ENCODE data around the gene SP7. TPM values are rescaled to one million over a fixed set of nuclear protein-coding genes. Genes with fewer than 3 reads are reported as not detected.
A peak's percentile ranks its signal among the peaks of the same experiment; 100 is the strongest.
"Not testable (repeated sequence)": the region's sequence is repeated elsewhere in the genome, so short reads cannot be mapped to it uniquely, and the experiment has no call there.

The SP7 gene
- total and polyA plus RNA-seq, 3 experiments from 2014 or later = not detected

DNA sequence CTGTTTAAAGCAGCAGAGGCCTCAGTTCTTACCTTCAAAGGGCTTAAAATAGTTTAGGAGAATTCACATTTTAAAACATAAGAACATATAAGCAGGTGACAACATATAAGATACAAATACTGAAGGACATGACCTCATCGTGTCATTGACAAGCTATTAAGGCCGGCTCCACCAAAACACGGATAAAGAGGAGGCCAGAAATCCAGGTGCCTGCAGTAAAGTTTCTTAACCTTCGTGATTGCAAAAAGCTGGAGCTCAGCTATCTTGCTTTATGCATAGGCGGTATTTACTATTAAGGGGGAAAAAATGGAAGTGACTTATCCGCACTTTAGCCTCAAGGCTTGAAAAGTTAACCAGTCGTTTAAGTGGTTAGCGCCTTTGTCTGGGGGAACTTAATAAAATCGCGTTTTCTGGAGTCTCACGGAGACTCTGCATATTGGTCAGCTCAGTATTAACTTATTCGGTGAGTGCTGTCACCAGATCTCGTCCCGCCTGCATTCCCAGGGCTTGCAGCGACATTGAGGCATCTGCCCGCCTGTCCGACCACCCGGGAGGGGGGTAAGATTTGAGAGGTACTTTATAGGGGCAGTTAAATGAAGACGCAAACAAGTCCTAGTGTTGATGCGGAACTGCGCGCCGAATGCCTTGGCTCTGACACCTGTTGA lies 42.7 kb upstream of the SP7 start:
- H3K27me3 ChIP-seq (ENCODE audit: insufficient read depth, low read length, poor library complexity, severe bottlenecking) = no peaks in the 10 kb centered on the region
- peaks cover 26% of the 10 kb centered on the region for H3K36me3 ChIP-seq (ENCODE audit: insufficient read depth, low read length)
- Mint-ChIP-seq H3K36me3 (peaks cover 6 to 30% (median 7%) of the 10 kb centered on the region in 3 donors), H3K4me1 (peaks cover 29 to 34% (median 34%) of the 10 kb centered on the region in 3 donors), H3K9me3 (no peaks in the 10 kb centered on the region), H3K4me3 (no peak overlapping the region), H3K27me3 (no peaks in the 10 kb centered on the region), H3K27ac (peak overlapping the region in 1 of 8 donors; percentile 32)
- peaks cover 42% of the 10 kb centered on the region for H3K4me1 ChIP-seq (ENCODE audit: insufficient read depth, low read length)
- ChIA-PET POLR2A (interaction anchor here (0.5 to 2.7 kb wide), 11 partner anchors 10 to 373 kb away, joined by 4 to 31 read pairs (median 6); partner anchors contain the start of genes EIF4B, MAP3K12, PFDN5 and PRR13), CTCF (interaction anchor here (0.7 to 2.1 kb wide), 10 partner anchors 25 to 367 kb away, joined by 3 to 13 read pairs (median 4); partner anchors contain the start of gene AAAS)
- no peaks in the 10 kb centered on the region for H3K9me3 ChIP-seq (ENCODE audit: low read length)
- peak overlapping the region; percentile 73 for H3K27ac ChIP-seq (ENCODE audit: low read depth, low read length)
- no peak for DNase-seq
- peak overlapping the region; percentile 63 for H3K4me3 ChIP-seq (ENCODE audit: low read length)

DNA sequence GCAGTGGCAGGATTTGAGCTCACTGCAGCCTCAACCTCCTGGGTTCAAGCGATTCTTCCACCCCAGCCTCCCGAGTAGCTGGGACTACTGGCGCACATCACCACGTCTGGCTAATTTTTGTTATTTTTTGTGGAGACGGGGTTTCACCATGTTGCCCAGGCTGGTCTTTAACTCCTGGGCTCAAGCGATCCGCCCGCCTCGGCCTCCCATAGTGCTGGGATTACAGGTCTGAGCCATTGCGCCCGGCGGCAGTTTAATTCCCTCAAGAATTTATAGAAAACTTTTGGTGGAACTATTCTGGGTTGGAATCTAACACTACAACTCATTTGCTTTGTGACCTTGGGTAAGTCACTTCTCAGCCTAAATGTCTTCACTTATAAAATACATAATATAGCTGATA lies 42.1 kb upstream of the SP7 start:
- H3K9me3 Mint-ChIP-seq = no peaks in the 10 kb centered on the region
- ChIA-PET POLR2A (interaction anchor here (0.5 to 2.7 kb wide), 3 partner anchors 113 to 372 kb away, joined by 4 to 31 read pairs (median 5); partner anchors contain the start of genes EIF4B and TARBP2), CTCF (interaction anchor here (0.7 to 2.1 kb wide), 7 partner anchors 24 to 368 kb away, joined by 3 to 12 read pairs (median 3); partner anchors contain the start of gene AAAS)
- H3K4me1 ChIP-seq (ENCODE audit: insufficient read depth, low read length) = peaks cover 36% of the 10 kb centered on the region
- DNase-seq = no peak
- H3K36me3 ChIP-seq (ENCODE audit: insufficient read depth, low read length) = peaks cover 19% of the 10 kb centered on the region
- no peaks in the 10 kb centered on the region for H3K9me3 ChIP-seq (ENCODE audit: low read length)
- no peak overlapping the region for H3K4me3 Mint-ChIP-seq
- peaks cover 25 to 33% (median 30%) of the 10 kb centered on the region in 3 donors for H3K4me1 Mint-ChIP-seq
- H3K27me3 ChIP-seq (ENCODE audit: insufficient read depth, low read length, poor library complexity, severe bottlenecking) = no peaks in the 10 kb centered on the region
- H3K36me3 Mint-ChIP-seq = peaks cover 0 to 23% (median 2%) of the 10 kb centered on the region in 3 donors
- no peaks in the 10 kb centered on the region for H3K27me3 Mint-ChIP-seq
- no peak overlapping the region for H3K4me3 ChIP-seq (ENCODE audit: low read length)
- H3K27ac ChIP-seq (ENCODE audit: low read depth, low read length) = peak overlapping the region; percentile 73
- H3K27ac Mint-ChIP-seq = peak overlapping the region in 1 of 8 donors; percentile 32

DNA sequence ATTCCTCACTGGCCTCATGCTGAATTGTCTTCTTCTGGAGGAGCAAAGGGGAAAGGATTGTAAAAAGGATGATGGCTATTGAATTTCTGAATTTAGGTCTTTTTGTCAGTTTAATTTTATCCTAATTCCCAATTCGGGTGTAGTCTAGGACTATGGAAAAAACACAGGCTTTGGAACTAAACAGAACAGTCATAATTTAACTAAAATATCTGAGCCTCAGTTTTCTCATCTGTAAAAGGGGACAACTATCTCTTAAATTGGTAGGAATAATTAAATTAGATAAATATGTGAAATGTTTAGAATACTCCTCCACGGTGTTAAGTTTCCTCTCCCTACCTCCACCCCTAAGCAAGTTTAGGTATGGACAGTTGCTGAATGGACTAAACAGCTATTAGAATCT lies 40.6 kb upstream of the SP7 start:
- Mint-ChIP-seq H3K27me3 (no peaks in the 10 kb centered on the region), H3K4me1 (peaks cover 17 to 28% (median 24%) of the 10 kb centered on the region in 3 donors), H3K27ac (peak overlapping the region in 2 of 8 donors; percentile 21 to 45), H3K36me3 (peaks cover 0 to 8% (median 2%) of the 10 kb centered on the region in 3 donors), H3K4me3 (peak overlapping the region in 1 of 7 donors; percentile 15), H3K9me3 (no peaks in the 10 kb centered on the region)
- Histone ChIP-seq H3K4me1 (ENCODE audit: insufficient read depth, low read length) (peaks cover 29% of the 10 kb centered on the region), H3K9me3 (ENCODE audit: low read length) (no peaks in the 10 kb centered on the region), H3K36me3 (ENCODE audit: insufficient read depth, low read length) (peaks cover 4% of the 10 kb centered on the region), H3K27ac (ENCODE audit: low read depth, low read length) (no peak overlapping the region), H3K4me3 (ENCODE audit: low read length) (no peak overlapping the region), H3K27me3 (ENCODE audit: insufficient read depth, low read length, poor library complexity, severe bottlenecking) (no peaks in the 10 kb centered on the region)
- POLR2A ChIA-PET = interaction anchor here (0.7 kb wide), 1 partner anchor 21 kb away, joined by 4 read pairs; no protein-coding TSS in a partner anchor
- no peak for DNase-seq
- CTCF ChIA-PET = interaction anchor here (1.0 to 1.4 kb wide), 2 partner anchors 24 to 165 kb away, joined by 3 to 4 read pairs; no protein-coding TSS in a partner anchor

DNA sequence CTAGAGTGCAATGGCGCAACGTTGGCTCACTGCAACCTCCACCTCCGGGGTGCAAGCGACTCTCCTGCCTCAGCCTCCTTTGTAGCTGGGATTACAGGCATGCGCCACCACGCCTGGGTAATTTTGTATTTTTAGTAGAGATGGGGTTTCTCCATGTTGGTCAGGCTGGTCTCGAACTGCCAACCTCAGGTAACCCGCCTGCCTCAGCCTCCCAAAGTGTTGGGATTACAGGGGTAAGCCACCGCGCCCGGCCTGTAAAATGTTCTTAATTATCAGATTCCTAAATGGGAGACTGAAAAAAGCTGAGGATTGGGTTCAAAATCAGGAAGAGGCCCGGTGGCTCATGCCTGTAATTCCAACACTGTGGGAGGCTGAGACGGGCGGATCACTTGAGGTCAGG lies 38.1 kb upstream of the SP7 start:
- Mint-ChIP-seq H3K4me1 (peaks cover 22 to 31% (median 26%) of the 10 kb centered on the region in 3 donors), H3K27ac (peak overlapping the region in 5 of 8 donors; percentile 54 to 73 (median 66)), H3K4me3 (peak overlapping the region in 1 of 7 donors; percentile 76)
- DNase-seq = peak in 1 of 5 donors; percentile 29
- H3K9me3 ChIP-seq (ENCODE audit: low read length); H3K36me3 ChIP-seq (ENCODE audit: insufficient read depth, low read length); H3K27me3 ChIP-seq (ENCODE audit: insufficient read depth, low read length, poor library complexity, severe bottlenecking); H3K27ac ChIP-seq (ENCODE audit: low read depth, low read length); H3K27me3 Mint-ChIP-seq; H3K9me3 Mint-ChIP-seq; H3K4me3 ChIP-seq (ENCODE audit: low read length); POLR2A ChIA-PET; H3K36me3 Mint-ChIP-seq: not testable (repeated sequence)
- H3K4me1 ChIP-seq (ENCODE audit: insufficient read depth, low read length) = peaks cover 31% of the 10 kb centered on the region
- CTCF ChIA-PET = interaction anchor here (0.9 to 1.8 kb wide), 2 partner anchors 22 to 53 kb away, joined by 4 to 6 read pairs; partner anchors contain the start of gene AAAS

DNA sequence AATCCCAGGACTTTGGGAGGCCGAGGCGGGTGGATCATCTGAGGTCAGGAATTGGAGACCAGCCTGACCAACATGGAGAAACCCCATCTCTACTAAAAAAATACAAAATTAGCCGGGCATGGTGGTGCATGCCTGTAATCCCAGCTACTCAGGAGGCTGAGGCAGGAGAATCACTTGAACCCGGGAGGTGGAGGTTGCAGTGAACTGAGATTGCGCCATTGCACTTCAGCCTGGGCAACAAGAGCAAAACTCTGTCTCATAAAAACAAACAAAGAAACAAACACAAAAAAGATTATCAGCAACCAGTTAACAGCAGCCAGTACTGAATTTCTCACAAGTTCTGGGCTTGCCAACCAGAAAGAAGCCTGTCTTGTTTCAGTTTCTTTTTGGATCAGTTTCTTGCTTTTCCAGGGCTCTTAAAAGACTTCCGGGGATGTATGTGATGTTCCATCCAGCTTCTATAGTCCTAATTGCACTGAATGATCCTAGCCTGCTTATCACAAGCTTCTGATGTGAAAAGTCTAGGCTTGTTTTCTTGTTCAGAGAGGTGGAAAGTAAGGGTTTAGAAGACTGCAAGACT lies 37.5 kb upstream of the SP7 start:
- H3K27me3 ChIP-seq (ENCODE audit: insufficient read depth, low read length, poor library complexity, severe bottlenecking); H3K9me3 Mint-ChIP-seq; POLR2A ChIA-PET; DNase-seq; H3K27me3 Mint-ChIP-seq; H3K27ac ChIP-seq (ENCODE audit: low read depth, low read length); H3K9me3 ChIP-seq (ENCODE audit: low read length); H3K4me3 ChIP-seq (ENCODE audit: low read length); H3K36me3 ChIP-seq (ENCODE audit: insufficient read depth, low read length); H3K36me3 Mint-ChIP-seq: not testable (repeated sequence)
- Mint-ChIP-seq H3K4me3 (peak overlapping the region in 4 of 7 donors; percentile 3 to 76 (median 32)), H3K27ac (peak overlapping the region in 7 of 8 donors; percentile 50 to 73 (median 66)), H3K4me1 (peaks cover 22 to 31% (median 26%) of the 10 kb centered on the region in 3 donors)
- peaks cover 26% of the 10 kb centered on the region for H3K4me1 ChIP-seq (ENCODE audit: insufficient read depth, low read length)
- CTCF ChIA-PET = interaction anchor here (0.9 to 1.8 kb wide), 2 partner anchors 21 to 52 kb away, joined by 4 to 6 read pairs; partner anchors contain the start of gene AAAS

DNA sequence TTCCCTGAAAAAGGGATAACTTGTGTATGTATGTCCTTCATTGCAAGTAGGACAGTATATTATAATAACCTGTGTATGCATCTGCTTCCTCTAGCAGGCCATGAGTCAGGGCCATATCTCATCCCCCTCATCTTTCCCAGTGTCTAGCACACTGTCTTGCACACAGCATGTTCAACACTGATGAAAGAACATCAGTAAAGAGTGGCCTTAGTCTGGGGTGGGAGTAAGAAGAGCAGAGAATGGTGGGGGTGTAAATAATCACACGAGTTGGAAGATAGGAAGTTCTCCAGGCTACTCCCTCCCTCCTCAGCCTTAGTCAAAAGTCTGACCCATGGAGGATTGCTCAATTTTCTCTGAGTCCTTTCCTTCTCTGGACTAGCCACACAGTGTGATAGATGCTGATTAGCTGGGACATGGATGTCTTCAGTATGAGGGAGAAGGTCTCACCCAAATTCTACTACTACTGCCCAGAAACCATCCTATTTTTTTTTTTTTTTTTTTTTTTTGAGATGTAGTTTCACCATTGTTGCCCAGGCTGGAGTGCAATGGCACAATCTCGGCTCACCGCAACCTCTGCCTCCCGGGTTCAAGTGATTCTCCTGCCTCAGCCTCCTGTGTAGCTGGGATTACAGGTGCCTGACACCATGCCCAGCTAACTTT lies 29.2 kb upstream of the SP7 start:
- DNase-seq = no peak
- peak overlapping the region in 3 of 8 donors; percentile 8 to 23 (median 13) for H3K27ac Mint-ChIP-seq
- peaks cover 3% of the 10 kb centered on the region for H3K4me1 ChIP-seq (ENCODE audit: insufficient read depth, low read length)
- H3K27me3 ChIP-seq (ENCODE audit: insufficient read depth, low read length, poor library complexity, severe bottlenecking) = no peaks in the 10 kb centered on the region
- CTCF ChIA-PET = interaction anchor here (1.3 to 1.8 kb wide), 3 partner anchors 13 to 56 kb away, joined by 3 to 6 read pairs (median 4); partner anchors contain the start of gene AAAS
- no peak overlapping the region for H3K27ac ChIP-seq (ENCODE audit: low read depth, low read length)
- no peaks in the 10 kb centered on the region for H3K36me3 ChIP-seq (ENCODE audit: insufficient read depth, low read length)
- no peaks in the 10 kb centered on the region for H3K27me3 Mint-ChIP-seq
- no peak overlapping the region for H3K4me3 ChIP-seq (ENCODE audit: low read length)
- POLR2A ChIA-PET = no interaction called here
- no peaks in the 10 kb centered on the region for H3K36me3 Mint-ChIP-seq
- H3K4me3 Mint-ChIP-seq = peak overlapping the region in 1 of 7 donors; percentile 40
- H3K9me3 Mint-ChIP-seq = no peaks in the 10 kb centered on the region
- H3K9me3 ChIP-seq (ENCODE audit: low read length) = no peaks in the 10 kb centered on the region
- H3K4me1 Mint-ChIP-seq = peaks cover 2 to 9% (median 2%) of the 10 kb centered on the region in 3 donors

DNA sequence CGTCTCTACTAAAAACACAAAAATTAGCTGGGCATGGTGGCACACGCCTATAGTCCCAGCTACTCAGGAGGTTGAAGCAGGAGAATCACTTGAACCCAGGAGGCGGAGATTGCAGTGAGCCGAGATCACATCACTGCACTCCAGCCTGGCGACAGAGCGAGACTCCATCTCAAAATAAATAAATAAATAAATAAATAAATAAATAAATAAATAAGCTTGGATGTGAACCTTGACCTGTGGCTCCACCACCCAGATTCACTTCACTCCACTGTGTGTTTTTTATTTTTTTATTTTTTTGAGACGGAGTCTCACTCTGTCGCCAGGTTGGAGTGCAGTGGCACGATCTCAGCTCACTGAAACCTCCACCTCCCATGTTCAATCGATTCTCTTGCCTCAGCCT lies 25.5 kb upstream of the SP7 start:
- H3K9me3 Mint-ChIP-seq; H3K4me3 ChIP-seq (ENCODE audit: low read length); H3K36me3 Mint-ChIP-seq; H3K27ac ChIP-seq (ENCODE audit: low read depth, low read length); H3K27me3 ChIP-seq (ENCODE audit: insufficient read depth, low read length, poor library complexity, severe bottlenecking); H3K9me3 ChIP-seq (ENCODE audit: low read length); H3K4me3 Mint-ChIP-seq; H3K4me1 ChIP-seq (ENCODE audit: insufficient read depth, low read length); H3K36me3 ChIP-seq (ENCODE audit: insufficient read depth, low read length); POLR2A ChIA-PET; DNase-seq; H3K27me3 Mint-ChIP-seq; H3K4me1 Mint-ChIP-seq; H3K27ac Mint-ChIP-seq: not testable (repeated sequence)
- CTCF ChIA-PET = interaction anchor here (1.3 to 1.4 kb wide), 3 partner anchors 9 to 59 kb away, joined by 3 to 5 read pairs (median 4); no protein-coding TSS in a partner anchor

Measured in CD8-positive, alpha-beta memory T cell (primary cell).